Mucosa of gallbladder (tissue), 1 donor: ENCODE results near the gene SLC25A33. TPM values are rescaled to one million over a fixed set of nuclear protein-coding genes. Genes with fewer than 3 reads are reported as not detected.
"Not testable (repeated sequence)": the region's sequence is repeated elsewhere in the genome, so short reads cannot be mapped to it uniquely, and the experiment has no call there.

Experiments used
- DNase-seq: peaks from one replicate; pipeline ENCODE4 v3.0.0-alpha.2; 2020; ENCODE audit warnings: low spot score
- total RNA-seq: library from RNA; stranded (reverse); gene quantifications from one replicate; pipeline ENCODE4 v1.2.1, GENCODE V29; 2021
- donor health status: DM: no; HTN: no; CAD: no.

The SLC25A33 gene, protein sequence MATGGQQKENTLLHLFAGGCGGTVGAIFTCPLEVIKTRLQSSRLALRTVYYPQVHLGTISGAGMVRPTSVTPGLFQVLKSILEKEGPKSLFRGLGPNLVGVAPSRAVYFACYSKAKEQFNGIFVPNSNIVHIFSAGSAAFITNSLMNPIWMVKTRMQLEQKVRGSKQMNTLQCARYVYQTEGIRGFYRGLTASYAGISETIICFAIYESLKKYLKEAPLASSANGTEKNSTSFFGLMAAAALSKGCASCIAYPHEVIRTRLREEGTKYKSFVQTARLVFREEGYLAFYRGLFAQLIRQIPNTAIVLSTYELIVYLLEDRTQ
- total RNA-seq: 4.5 TPM

DNA sequence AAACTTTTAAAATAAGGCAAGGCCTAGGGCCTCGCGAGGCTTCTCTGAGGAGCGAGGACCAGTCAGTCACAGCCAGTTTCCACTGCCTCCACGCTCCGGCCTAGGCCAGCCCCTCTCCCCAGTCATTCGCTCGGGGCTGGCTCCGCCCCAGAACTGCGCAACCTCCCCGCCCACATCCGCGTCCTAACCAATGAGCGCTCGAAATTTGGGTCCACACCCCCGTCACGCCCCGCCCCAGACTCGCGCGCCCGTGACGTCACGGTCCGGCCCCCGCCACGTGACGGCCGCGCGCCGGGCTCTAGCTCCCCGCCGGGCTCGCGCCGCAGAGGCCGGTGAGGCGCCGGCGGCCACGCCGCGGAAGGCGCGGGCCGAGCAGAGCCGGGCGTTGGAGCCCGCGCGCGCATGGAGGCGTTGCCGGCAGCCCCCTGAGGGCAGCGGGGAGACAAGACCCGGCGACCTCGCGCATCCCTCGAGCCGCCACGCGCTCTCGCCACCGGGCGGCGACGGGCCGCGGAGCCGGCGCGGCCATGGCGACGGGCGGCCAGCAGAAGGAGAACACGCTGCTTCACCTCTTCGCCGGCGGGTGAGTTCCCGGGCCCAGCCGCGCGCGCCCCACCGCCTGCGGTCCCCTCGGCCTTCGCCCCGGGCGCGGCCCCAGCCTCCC, at the start of gene SLC25A33:
Gene SLC25A33 (plus strand): TSS at position 301 of the 664 bp plus-strand sequence. CDS start 227 bp downstream, at position 528.
- DNase-seq: peak; percentile 99

DNA sequence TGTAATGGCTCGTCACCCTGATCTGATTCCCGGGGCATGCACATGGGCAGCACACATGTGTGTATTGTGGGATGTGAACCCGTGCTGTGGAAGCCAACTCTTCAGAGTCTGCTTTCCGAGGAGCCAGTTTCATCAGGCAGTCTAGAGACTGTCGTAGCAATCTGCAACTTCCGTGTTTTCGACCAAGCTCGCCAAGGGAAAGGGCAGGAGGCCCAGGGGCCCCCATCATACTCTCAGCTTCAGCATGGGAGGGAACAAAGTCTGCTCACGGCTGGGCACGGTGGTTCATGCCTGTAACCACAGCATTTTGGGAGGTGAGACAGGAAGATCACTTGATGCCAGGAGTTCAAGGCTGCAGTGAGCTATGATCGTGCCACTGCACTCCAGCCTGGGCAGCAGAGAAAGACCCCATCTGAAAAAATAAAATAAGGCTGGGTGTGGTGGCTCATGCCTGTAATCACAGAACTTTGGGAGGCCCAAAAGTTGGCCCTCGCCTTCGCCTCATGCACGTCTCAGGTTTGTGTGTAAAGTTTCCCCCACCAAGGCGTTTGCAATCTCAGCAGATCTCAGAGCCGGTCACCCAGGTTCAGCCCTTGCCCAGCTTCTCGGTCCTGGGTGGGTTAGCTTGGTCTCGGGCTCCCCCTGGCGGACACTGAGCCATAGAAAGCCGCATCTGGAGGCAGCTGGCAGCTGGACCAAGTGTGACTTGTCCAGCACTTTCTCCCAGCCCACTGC, 48.5 kb upstream of the SLC25A33 start:
- peak; percentile 92 for DNase-seq

DNA sequence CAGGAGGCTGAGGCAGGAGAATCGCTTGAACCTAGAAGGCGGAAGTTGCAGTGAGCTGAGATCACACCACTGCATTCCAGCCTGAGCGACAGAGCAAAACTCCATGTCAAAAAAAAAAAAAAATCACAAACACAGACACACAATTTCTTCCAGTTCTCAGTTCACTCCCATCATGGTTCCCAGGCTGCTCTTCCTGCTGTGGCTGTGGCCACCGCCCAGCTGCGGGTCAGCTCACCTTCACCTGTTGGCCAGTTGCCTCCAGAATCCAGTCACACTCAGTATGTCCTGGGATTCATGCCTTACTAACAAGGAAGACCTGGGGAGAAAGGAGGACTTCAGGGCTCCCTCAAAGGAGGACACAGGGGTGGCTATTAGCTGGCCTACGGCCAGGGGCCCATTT, 45.9 kb upstream of the SLC25A33 start:
- DNase-seq: no peak

DNA sequence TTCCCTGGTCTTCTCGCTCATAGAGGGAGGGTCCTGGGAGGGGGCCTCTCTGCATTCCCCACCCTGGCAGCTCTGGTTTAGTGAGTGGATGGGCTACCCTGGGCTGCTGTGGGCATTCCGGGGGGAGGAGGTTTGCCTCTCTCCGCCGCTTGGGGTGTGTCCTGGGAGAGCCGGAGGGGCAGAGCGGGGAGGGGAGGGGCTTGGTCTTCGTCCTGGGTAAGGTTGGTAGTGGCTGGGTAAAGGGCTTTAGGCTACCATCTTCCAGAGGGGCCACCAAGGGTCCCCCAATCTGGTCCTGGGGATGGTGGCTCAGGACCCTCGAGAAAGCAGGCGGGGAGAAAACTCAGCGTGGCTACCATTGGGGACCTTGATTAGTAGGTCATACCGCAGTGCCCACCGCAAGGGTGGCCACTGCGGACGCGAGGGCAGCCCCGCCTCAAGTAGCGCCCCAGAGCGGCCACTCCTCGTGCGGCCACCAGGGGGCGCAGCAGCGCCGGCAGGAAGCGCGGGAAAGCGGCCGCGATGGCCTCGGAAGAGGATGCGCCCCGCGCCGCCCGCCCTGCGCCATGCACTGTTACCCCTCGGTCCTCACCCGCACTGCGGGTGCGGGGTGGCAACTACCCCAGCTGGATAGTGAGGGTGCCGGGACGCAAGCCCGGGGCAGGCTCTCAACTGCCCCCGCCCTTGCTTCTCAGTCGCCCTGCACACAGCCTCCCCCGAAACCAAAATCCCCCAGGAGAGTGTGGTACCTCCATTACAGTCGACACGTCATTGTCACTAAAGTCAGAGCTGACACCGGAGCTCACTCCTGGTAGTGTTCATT, 44.1 kb upstream of the SLC25A33 start:
- DNase-seq: peak; percentile 29

DNA sequence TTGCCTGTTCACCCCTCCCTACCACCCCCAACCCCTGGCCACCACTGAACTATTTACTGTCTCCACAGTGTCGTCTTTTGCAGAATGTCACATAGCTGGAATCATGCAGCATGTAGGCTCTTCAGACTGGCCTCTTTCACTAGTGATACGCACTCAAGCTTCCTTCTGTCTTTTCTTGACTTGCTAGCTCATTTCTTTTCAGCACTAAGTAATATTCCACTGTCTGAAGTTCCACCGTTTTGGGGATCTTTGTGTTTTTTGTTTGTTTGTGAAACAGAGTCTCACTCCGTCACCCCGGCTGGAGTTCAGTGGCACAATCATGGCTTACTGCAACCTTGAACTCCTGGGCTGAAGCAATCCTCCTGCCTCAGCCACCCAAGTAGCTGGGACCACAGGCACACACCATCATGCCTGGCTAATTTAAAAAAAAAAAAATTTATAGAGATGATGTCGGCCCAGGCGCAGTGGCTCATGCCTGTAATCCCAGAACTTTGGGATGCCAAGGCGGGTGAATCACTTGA, 43.4 kb upstream of the SLC25A33 start:
- no peak for DNase-seq

DNA sequence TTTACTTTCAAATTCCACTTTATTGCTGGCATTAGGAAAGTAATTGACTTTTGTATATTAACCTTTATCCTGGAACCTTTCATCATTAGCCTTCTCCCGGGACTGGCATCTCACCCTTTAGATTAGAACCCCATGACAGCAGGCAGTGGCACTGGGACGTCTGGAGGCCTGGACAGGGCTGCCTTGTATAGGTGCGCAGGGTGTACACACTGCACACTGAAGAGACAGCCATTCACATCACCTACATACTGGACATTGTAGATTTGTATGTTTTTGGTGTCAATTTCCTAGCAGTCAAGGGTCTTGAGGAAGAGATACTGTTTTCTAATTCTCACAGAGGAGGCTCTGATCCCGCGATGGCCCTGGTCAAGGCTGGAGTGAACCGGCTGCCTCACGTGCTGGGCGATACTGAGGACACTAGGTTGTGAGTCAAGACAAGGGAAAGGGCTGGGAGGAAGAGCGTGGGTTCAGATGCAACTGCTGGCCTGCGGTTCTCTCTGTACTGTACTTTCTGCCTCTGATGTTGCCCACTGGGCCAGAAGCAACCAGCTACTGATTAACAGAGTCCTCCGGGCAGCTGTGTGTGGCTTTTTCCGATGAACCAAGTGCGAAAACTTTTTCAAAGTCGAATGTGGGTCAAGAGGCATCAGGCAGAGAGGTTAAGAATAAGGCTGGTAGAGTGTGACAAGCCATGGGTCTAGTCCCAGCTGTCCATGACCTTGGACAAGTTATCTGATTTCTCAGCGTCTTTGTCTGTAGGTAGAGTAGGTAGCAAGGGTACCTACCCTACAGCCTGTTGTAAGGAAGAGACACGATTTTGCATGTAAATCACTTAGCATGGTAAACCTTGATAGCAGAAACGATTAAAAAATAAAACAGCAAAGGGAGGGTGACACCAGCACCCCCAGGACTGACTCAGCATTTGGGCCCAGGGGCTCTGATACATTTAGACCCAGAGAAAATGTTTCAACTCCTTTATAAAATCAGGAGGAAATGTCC, 38.2 kb upstream of the SLC25A33 start:
- DNase-seq: no peak

DNA sequence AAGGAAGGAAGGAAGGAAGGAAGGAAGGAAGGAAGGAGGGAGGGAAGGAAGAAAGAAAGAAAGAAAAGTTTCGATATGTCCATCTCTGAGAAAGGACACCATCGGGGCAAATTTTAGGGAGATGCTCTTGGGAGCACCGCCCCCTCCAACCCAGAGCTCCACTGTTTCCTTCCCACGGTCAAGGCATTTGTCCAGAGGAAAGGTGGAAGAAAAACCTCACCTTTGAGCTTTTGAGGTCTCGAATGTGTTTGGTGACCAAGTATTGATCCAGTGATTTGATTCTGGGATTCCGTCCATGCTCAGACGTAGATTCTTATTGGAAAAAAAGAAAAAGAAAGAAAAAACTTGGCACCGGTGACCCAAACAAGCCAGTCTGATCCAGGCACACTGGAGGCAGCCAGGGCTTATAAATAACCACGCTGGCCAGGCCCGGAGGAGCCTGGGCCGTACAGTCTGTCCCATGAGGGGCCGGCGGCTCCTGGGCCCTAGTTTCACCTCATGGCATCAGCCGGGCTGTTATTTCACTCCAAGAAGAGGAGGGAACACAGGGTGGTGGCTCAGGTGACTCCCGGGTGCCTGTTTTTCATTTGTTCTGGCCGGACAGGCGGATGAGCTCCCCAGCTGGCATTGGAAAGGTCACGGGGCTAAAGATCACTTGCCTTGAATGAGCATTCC, 36.1 kb upstream of the SLC25A33 start:
- DNase-seq: peak; percentile 38

DNA sequence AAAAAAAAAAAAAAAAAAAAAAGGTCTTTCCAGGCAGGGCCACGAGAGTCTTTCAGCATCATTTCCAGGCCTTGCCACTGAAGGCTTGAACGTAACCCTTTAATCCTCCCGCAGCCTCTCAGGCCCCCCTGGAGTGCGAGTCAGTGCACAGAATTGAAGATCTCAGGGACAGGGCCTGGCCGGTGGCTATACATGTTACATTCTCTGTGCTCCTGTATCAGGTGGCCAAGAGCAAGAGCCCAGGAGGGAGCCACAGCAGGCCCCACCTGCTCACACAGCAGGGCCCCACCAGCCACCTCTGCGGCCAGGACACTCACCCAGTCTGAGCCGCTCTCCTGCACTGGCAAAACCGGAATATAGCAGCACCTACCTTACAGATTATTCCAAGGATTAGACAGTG, 34.1 kb upstream of the SLC25A33 start:
- DNase-seq: no peak

DNA sequence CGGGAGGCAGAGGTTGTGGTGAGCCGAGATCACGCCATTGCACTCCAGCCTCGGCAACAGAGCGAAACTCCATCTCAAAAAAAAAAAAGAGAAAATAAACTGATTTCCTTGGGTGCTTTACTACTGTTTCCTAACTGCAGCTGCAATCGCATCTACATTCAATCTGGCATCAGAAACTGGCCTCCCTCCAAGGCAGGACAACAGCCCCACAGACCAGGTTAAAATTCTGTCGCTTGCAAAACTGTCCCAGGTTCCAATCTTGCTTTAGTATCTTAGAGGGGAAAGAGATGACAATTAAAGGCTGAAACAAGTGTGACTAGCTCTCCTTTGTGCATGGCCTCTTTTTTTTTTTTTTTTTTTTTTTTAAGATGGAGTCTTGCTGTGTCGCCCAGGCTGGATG, 32.4 kb upstream of the SLC25A33 start:
- DNase-seq: no peak

DNA sequence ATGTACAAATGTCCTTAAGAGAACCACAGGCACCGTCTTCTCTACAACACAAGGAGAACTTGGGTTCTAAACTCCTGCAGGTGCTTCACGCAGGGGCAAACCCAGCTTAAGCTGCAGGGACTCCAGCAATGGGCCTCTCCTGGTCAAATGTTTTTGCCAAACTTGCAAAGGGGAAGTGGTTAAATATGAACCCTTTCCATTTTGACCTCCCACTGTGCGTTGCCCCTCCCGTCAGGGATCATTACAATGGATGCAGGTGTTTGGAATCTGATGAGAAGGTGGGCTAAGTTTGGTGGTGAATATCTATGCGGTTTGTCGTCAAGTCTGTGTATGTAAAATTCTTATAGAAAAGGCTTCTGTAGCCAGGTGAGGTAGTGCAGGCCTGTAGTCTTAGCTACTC, 29.1 kb upstream of the SLC25A33 start:
- DNase-seq: no peak

DNA sequence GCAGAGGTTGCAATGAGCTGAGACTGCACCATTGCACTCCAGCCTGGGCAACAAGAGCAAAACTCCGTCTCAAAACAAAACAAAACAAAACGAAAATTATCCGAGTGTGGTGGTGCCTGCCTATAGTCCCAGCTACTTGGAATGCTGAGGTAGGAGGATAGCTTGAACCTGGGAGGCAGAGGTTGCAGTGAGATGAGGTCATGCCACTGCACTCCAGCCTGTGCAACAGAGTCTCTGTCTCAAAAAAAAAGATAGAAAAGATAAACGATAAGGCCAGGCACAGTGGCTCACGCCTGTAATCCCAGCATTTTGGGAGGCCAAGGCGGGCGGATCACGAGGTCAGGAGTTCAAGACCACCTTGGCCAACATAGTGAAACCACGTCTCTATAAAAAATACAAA, 23.7 kb upstream of the SLC25A33 start:
- DNase-seq: not testable (repeated sequence)

DNA sequence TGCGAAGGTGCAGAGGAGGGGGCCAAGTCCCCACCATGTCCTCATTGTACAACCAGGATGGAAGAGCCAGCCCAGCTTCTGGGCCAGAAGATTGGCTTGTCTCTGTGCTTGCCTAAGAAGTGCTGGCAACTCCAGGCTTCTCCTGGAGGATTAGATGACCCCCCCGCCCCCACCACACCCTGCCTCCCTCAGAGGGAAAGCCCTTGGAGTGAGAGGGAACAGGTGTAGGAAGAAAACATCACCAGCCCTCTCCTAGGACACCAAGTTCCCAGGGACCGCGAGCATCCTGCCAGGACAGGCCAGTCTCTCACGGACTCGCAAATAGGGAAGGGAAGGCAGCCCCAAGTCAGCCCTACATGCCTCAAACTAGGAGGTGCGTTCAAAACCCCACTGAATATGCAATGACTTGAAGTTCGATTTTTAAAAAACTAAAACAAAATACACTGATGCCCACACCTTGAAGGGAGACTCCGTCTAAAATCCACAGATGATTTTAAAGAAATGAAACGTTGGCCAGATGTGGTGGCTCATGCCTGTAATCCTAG, 20.7 kb upstream of the SLC25A33 start:
- DNase-seq: no peak

DNA sequence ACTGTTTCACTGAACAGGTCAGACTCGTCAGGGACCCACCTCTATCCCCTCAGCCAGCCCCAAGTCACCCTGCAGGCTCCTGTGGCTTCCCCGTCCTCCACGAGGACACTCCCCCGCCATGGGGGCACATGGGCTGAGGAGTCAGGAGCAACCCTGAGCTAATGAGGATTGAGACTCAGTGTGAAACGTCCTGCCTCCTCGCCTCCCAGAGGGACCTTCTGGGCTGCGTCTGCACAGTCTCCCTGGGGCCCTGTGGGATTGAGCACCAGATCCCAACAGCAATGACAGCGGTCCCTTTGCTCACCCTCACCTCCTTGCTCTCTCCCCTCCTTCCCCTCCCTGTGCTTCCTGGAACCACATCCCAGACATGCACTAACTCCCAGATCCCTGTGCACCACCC, 18.9 kb upstream of the SLC25A33 start:
- no peak for DNase-seq

DNA sequence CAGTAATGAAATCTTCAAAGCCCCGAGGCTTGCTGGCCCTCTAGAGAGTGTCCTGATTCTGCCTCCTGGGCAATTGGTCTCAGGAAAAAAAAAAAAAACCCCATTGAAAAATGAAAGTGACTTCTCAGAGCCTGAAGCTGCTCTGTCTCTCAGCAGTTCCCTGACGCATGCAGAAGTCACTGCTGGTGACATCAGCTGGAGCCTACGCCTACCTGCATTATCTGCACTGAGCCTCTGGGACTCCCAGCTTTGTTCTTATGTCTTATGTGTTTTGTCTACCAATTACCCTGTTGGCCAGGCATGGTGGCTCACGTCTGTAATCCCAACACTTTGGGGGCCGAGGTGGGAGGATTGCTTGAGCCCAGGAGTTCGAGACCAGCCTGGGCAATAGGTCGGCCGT, 10.1 kb upstream of the SLC25A33 start:
- no peak for DNase-seq

DNA sequence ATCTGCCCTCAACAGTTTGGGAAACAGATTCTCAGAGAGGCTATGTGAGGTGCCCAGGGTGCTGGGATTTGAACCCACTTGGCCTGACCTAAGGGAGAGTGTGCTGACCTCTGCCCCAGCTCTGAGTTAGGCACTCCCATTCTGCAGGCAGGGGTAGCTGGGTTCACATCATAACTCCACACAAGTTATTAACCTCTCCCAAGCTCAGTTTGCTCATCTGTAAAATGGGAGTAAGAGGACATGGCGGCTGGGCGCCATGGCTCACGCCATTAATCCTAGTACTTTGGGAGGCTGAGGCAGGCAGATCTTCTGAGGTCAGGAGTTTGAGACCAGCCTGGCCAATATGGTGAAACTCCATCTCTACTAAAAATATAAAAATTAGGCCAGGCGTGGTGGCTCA, 8.9 kb upstream of the SLC25A33 start:
- DNase-seq: no peak

DNA sequence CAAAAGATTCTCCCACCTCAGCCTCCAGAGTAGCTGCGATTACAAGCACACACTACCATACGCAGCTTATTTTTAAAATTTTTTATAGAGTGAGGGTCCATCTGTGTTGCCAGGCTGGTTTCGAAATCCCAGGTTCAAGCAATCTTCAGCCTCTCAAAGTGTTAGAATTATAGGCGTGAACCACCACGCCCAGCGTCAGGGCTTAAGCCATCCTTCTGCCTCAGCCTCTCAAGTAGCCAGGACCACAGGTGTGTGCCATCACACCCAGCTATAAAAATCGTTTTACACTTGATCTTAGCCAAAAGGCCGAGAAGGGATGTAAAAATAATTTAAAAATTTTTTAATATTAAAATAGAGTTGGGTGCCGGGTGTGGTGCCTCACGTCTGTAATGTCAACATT, 4.3 kb upstream of the SLC25A33 start:
- DNase-seq: no peak

DNA sequence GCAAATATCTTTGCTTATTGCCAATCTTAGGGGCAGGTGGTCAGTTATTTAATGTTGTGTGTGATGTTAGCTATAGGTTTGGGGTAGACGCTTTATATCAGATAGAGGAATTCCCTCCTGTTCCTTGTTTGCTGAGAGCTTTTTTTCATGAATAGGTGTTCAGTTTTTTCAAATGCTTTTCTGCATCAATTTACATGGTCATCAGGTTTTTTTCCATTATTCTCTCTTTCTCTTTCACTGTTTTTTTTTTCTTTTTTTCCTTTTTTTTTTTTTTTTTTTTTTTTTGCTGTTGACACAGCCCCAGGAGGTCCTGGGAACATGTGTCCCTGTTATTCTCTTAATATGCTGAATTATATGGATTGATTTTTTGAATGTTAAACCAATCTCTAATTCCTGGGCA, 3.0 kb upstream of the SLC25A33 start:
- no peak for DNase-seq

DNA sequence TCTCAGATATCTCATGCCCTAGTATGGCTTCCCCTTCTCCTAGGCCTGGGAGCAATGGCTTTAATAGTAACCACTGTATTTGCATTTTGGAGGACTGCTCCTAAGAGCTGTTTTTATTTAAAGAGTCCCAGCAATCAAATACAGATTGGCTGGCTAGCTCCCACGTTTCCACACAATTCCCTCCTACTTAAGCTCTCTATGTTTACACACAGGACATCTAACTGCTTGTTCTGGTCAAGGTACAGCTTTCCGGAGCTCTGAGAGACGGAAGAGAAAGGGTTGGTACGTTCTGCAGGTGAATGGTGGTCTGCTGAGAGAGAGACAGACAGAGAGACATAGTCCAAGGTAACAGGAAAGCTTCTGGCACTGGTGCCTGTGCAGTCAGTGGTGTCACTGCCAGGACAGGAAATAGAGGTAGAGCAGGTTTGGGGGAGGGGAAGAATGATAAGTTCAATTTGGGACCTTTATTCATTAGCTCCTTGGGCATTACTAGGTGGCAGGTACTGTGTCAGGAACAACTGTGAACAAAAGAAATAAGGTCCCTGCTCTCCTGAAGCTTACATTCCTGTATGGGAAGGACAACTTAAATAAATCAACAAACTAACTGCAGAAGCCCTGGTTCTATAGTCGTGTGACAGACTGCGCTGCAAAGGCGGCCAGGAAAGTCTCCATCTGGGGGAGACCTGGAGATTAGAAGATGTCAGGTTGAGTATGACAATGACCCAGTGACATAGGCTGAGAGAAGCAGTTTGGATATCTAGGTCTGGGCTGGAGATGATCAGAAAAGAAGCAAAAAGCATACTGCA, 1.2 kb upstream of the SLC25A33 start:
- DNase-seq: peak; percentile 50
